Right ventricle myocardium inferior (tissue), 1 donor: ENCODE measurements around the gene NFIX. TPM values are rescaled to one million over a fixed set of nuclear protein-coding genes. Genes with fewer than 3 reads are reported as not detected.

Experiments used
- ATAC-seq: fragments of 200-7000 bp; cut with Tn5 transposase; one replicate; pipeline ENCODE4 v1.9.1; 2020; ENCODE audit warnings: mild to moderate bottlenecking, moderate library complexity
- DNase-seq: peaks from one replicate; pipeline ENCODE4 v3.0.0; 2021; ENCODE audit errors: missing footprints
- intact Hi-C: fragments of 100-400 bp; cut with DNase I; formaldehyde crosslinking; loops from one replicate; pipeline ENCODE4 v1.11.0; 2022
- total RNA-seq: library from RNA; stranded (reverse); fragmentation: NEBNext Ultra II Directional; extraction: Animal tissue kit (Norgen Biotek cat#: 25700); gene quantifications from one replicate; pipeline ENCODE4 v1.2.1, GENCODE V29; 2021
- donor health status: DM: no; HTN: yes; CAD: no; lungs with severe emphysema.

The NFIX gene
- total RNA-seq, 1 donor from 2014 or later: 159 TPM

DNA sequence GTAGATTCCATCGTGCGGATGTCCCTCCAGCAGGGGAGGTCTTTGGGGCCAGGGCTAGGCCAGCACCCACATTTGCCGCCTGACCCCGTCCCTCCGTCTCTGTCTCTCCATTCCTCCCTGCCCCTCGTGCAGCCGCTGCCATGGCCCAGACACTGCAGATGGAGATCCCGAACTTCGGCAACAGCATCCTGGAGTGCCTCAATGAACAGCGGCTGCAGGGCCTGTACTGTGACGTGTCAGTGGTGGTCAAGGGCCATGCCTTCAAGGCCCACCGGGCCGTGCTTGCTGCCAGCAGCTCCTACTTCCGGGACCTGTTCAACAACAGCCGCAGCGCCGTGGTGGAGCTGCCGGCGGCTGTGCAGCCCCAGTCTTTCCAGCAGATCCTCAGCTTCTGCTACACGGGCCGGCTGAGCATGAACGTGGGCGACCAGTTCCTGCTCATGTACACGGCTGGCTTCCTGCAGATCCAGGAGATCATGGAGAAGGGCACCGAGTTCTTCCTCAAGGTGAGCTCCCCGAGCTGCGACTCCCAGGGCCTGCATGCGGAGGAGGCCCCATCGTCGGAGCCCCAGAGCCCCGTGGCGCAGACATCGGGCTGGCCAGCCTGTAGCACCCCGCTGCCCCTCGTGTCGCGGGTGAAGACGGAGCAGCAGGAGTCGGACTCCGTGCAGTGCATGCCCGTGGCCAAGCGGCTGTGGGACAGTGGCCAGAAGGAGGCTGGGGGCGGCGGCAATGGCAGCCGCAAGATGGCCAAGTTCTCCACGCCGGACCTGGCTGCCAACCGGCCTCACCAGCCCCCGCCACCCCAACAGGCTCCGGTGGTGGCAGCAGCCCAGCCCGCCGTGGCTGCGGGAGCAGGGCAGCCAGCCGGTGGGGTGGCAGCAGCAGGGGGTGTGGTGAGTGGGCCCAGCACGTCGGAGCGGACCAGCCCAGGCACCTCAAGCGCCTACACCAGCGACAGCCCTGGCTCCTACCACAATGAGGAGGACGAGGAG lies 140.1 kb downstream of the NFIX start:
- no peak for DNase-seq
- intact Hi-C loops: no loop called here
- ATAC-seq: no peak

DNA sequence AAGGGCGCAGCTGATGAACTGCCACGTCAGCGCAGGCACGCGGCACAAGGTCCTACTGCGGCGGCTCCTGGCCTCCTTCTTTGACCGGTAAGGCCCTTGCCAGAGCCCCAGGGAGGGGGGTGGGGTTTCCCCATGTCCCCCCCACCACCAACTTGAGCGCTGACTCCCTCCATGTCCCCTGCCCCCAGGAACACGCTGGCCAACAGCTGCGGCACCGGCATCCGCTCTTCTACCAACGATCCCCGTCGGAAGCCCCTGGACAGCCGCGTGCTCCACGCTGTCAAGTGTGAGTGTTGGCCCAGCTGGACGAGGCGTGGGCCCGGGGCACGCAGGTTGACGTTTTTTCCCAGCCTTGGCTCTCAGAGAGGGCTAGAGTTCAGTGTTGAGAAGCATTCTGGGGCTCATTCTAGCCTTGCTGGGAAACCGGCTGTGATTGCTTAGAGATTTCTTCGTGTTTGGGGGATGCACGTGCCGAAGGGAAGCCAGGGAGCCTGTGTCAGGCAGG lies 142.1 kb downstream of the NFIX start:
- ATAC-seq (no peak), DNase-seq (no peak)
- intact Hi-C loops: no loop called here

DNA sequence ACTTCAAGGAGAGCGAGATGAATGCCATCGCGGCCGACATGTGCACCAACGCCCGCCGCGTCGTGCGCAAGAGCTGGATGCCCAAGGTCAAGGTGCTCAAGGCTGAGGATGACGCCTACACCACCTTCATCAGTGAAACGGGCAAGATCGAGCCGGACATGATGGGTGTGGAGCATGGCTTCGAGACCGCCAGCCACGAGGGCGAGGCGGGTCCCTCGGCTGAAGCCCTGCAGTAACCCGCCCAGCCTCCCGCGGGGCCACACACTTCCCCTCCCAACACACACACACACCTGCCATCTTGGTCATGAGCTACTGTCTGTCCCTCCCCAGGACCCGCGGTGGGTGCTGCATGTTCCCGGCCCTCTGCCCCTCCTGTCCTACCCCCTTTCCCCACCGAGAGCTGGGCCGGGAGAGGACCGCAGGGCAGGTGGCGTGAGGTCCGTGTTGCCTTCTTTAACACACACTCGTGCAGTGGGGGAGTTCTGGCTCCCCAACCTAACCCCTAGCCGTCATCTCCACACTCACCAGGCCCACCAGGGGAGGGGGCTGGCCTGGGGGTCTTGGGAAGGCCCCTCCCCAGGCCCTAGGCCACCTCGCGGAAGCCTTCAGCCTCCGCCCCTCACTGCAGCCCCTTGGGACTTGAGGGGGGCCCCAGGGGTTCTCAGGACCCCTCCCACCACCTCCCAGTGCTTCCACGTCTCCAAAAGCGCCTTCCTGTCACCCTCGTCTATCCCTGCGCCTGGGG lies 143.1 kb downstream of the NFIX start:
- intact Hi-C loops: no loop called here
- DNase-seq (no peak), ATAC-seq (no peak)

- DNase-seq (no peak), ATAC-seq (no peak)
- intact Hi-C loops: no loop called here
Observed at GRCh38 chr19:13138916-13139198, 143.6 kb downstream of the NFIX start.

- DNase-seq (no peak), ATAC-seq (no peak)
- intact Hi-C loops: no loop called here
Observed at GRCh38 chr19:13139633-13140311, 144.5 kb downstream of the NFIX start.

DNA sequence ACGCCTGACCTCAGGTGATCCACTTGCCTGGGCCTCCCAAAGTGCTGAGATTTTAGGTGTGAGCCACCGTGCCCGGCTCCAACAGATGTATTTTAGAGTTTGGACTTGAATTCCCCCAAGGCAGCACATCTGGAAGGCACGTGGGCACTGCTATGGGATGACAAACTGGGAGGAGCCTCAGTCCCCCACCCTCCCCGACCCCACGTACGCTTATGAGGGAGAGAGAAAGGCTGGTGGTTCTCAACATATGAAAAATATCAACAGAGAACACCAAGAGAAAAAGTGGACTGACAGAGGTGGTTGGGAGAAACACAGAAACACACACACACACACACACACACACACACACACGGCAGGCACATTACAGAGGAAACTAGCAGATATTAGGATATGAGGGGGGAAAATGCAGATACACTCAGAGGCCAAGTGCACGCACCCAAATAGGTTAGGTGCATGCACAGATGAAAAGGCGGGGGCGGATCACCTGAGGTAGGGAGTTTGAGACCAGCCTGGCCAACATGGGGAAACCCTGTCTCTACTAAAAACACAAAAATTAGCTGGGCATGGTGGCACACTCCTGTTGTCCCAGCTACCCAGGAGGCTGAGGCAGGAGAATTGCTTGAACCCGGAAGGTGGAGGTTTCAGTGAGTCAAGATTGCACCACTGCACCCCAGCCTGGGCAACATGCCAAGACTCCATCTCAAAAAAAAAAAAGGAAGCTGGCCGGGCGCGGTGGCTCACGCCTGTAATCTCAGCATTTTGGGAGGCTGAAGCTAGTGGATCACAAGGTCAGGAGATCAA lies 151.7 kb downstream of the NFIX start:
- ATAC-seq: no peak
- intact Hi-C loops: no loop called here
- peak; percentile 76 for DNase-seq

Other genes with a start within 250 kb of the NFIX start
- not detected for gene BEST2, start 243.7 kb upstream of the NFIX start, total RNA-seq
- gene HOOK2, start 219.9 kb upstream of the NFIX start, total RNA-seq: 51.6 TPM
- gene JUNB, start 204.0 kb upstream of the NFIX start, total RNA-seq: 25.0 TPM
- 692 TPM for gene PRDX2, start 193.7 kb upstream of the NFIX start, total RNA-seq
- gene THSD8, start 193.4 kb upstream of the NFIX start, total RNA-seq: 1.7 TPM
- 6.3 TPM for gene RNASEH2A, start 188.9 kb upstream of the NFIX start, total RNA-seq
- gene RTBDN, start 160.9 kb upstream of the NFIX start, total RNA-seq: not detected
- gene MAST1, start 157.0 kb upstream of the NFIX start, total RNA-seq: 0.22 TPM
- 18.8 TPM for gene DNASE2, start 114.0 kb upstream of the NFIX start, total RNA-seq
- not detected for gene KLF1, start 108.3 kb upstream of the NFIX start, total RNA-seq
- 33.4 TPM for gene GCDH, start 104.3 kb upstream of the NFIX start, total RNA-seq
- gene SYCE2, start 76.2 kb upstream of the NFIX start, total RNA-seq: not detected
- 37.6 TPM for gene FARSA, start 61.8 kb upstream of the NFIX start, total RNA-seq
- gene CALR, start 56.9 kb upstream of the NFIX start, total RNA-seq: 496 TPM
- 171 TPM for gene RAD23A, start 49.6 kb upstream of the NFIX start, total RNA-seq
- 33.7 TPM for gene GADD45GIP1, start 38.3 kb upstream of the NFIX start, total RNA-seq
- 9.9 TPM for gene DAND5, start 25.9 kb upstream of the NFIX start, total RNA-seq
- 9.4 TPM for gene LYL1, start 107.4 kb downstream of the NFIX start, total RNA-seq
- 21.1 TPM for gene TRMT1, start 121.3 kb downstream of the NFIX start, total RNA-seq
- 54.0 TPM for gene NACC1, start 122.8 kb downstream of the NFIX start, total RNA-seq
- 34.5 TPM for gene STX10, start 154.9 kb downstream of the NFIX start, total RNA-seq
- gene IER2, start 154.9 kb downstream of the NFIX start, total RNA-seq: 18.8 TPM